GM23338 (cell line): ENCODE data around the gene DNASE1L1.

ENCODE experiments used
- EZH2 ChIP-seq: fragments of 200-600 bp; sonication (generic); IDR thresholded peaks from one replicate; pipeline ENCODE4 v1.8.0; 2017; ENCODE audit warnings: antibody characterized with exemption, mild to moderate bottlenecking, low read depth; ENCODE audit not compliant: unreplicated experiment
- POLR2AphosphoS5 ChIP-seq: IDR thresholded peaks from 2 replicates; pipeline ENCODE4 v1.6.1; 2016; ENCODE audit warnings: antibody characterized with exemption, low read depth
- TF ChIP-seq, protein P1 (sequence below), 2 experiments: fragments of 200-600 bp in 1 of 2; sonication (generic) in 1 of 2; conservative IDR thresholded peaks; 2 replicates each; pipeline versions ENCODE4 v1.5.1 to v1.6.1; 2016 to 2017; ENCODE audit warnings: antibody characterized with exemption in 2 of 2, low read depth in 2 of 2, mild to moderate bottlenecking in 2 of 2, moderate library complexity in 1 of 2
- TF ChIP-seq, protein P2 (sequence below): IDR thresholded peaks from one replicate; pipeline ENCODE4 v1.6.1; 2018; ENCODE audit warnings: antibody characterized with exemption; ENCODE audit not compliant: unreplicated experiment

DNA sequence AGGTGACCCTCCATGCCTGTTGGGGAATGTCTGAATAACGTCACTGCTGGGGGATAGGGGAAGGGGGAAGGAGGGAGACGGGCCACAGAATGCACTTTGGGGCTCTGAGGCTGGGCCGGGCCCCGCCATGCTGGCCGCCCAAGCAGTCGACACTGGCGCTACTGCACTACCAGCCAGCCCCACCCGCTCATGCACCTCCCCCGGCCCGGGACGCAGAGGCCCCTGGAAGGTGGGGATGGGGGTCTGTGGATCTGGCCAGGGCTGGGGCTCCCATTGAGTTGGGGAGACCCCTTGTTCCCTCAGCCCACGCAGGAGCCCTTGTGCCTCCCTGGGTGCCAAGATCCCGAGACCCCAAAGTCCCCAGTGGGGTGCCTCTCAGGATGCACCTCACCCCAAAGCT is 52.5 kb downstream of the DNASE1L1 start:
- TF ChIP-seq, protein P1, sequence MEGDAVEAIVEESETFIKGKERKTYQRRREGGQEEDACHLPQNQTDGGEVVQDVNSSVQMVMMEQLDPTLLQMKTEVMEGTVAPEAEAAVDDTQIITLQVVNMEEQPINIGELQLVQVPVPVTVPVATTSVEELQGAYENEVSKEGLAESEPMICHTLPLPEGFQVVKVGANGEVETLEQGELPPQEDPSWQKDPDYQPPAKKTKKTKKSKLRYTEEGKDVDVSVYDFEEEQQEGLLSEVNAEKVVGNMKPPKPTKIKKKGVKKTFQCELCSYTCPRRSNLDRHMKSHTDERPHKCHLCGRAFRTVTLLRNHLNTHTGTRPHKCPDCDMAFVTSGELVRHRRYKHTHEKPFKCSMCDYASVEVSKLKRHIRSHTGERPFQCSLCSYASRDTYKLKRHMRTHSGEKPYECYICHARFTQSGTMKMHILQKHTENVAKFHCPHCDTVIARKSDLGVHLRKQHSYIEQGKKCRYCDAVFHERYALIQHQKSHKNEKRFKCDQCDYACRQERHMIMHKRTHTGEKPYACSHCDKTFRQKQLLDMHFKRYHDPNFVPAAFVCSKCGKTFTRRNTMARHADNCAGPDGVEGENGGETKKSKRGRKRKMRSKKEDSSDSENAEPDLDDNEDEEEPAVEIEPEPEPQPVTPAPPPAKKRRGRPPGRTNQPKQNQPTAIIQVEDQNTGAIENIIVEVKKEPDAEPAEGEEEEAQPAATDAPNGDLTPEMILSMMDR (conservative IDR thresholded peaks at IDR 0.05; ENCODE audit: low read depth in 2 of 2), result no peak
- TF ChIP-seq, protein P2, sequence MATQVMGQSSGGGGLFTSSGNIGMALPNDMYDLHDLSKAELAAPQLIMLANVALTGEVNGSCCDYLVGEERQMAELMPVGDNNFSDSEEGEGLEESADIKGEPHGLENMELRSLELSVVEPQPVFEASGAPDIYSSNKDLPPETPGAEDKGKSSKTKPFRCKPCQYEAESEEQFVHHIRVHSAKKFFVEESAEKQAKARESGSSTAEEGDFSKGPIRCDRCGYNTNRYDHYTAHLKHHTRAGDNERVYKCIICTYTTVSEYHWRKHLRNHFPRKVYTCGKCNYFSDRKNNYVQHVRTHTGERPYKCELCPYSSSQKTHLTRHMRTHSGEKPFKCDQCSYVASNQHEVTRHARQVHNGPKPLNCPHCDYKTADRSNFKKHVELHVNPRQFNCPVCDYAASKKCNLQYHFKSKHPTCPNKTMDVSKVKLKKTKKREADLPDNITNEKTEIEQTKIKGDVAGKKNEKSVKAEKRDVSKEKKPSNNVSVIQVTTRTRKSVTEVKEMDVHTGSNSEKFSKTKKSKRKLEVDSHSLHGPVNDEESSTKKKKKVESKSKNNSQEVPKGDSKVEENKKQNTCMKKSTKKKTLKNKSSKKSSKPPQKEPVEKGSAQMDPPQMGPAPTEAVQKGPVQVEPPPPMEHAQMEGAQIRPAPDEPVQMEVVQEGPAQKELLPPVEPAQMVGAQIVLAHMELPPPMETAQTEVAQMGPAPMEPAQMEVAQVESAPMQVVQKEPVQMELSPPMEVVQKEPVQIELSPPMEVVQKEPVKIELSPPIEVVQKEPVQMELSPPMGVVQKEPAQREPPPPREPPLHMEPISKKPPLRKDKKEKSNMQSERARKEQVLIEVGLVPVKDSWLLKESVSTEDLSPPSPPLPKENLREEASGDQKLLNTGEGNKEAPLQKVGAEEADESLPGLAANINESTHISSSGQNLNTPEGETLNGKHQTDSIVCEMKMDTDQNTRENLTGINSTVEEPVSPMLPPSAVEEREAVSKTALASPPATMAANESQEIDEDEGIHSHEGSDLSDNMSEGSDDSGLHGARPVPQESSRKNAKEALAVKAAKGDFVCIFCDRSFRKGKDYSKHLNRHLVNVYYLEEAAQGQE, result no peak
- TF ChIP-seq POLR2AphosphoS5 (no peak), EZH2 (no peak)
